Type B pancreatic cell (in vitro differentiated cells): ENCODE results near the gene FAM43B. TPM values are rescaled to one million over a fixed set of nuclear protein-coding genes. Genes with fewer than 3 reads are reported as not detected.

Source experiments
- DNase-seq: peaks from one replicate; pipeline ENCODE4 v3.0.0; 2021; ENCODE audit warnings: mixed read lengths; ENCODE audit not compliant: unreplicated experiment; ENCODE audit errors: extremely low spot score
- H3K27ac Mint-ChIP-seq: 2 replicates; pipeline ENCODE4 v1.8.0; 2021; ENCODE audit warnings: mild to moderate bottlenecking, mixed read lengths
- H3K27me3 Mint-ChIP-seq: 2 replicates; pipeline ENCODE4 v1.8.0; 2021; ENCODE audit warnings: mixed read lengths
- H3K36me3 Mint-ChIP-seq: 2 replicates; pipeline ENCODE4 v1.8.0; 2021; ENCODE audit warnings: mixed read lengths
- H3K4me1 Mint-ChIP-seq: one replicate; pipeline ENCODE4 v1.8.0; 2021; ENCODE audit warnings: mixed read lengths; ENCODE audit not compliant: unreplicated experiment
- H3K4me3 Mint-ChIP-seq: 2 replicates; pipeline ENCODE4 v1.8.0; 2021; ENCODE audit warnings: mild to moderate bottlenecking, mixed read lengths
- H3K9me3 Mint-ChIP-seq: 2 replicates; pipeline ENCODE4 v1.8.0; 2021; ENCODE audit warnings: mixed read lengths
- total RNA-seq: library from RNA; stranded (reverse); gene quantifications from 2 replicates; pipeline ENCODE4 v1.2.1, GENCODE V29; 2021; ENCODE audit warnings: low replicate concordance
- TF ChIP-seq, protein P1 (sequence below): fragments of 200-600 bp; sonication (generic); conservative IDR thresholded peaks from 2 replicates; pipeline ENCODE4 v1.5.0; 2021; ENCODE audit warnings: antibody characterized with exemption, mild to moderate bottlenecking

Gene FAM43B
- total RNA-seq, 1 donor from 2014 or later = 1.3 TPM

DNA sequence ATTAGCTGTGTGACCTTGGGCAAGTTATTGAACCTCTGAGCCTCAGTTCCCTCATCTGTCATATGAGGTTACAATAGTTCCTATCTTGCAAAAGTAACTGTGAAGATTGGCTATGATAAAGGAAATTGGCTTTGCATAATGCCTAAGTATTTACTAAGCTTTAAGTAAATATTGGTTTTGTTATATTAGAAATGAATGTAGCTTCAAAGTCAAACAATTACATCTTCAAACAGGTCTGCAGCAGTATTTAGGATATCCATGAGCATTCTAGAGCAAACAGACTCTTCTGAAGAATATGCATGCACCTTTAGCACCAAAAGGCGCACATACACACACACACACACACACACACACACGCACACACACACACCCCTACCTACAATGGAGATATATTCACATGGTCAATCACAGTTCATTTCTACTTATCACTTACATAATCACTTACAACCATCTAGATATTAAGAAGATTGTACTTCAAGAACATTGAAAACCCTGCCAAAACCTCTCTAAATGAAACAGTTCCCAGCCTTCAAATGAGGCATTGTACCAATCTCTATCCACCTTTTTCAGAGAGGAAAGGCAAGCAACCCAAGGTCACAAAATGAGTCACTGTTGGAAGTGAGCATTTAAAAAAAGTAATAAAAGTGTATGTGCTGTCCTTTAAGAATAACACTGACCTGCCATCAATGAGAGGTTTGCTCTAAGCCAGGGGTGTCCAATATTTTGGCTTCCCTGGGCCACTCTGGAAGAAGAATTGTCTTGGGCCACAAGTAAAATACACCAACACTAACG, 13.4 kb upstream of the FAM43B start:
- H3K4me3 Mint-ChIP-seq = no peak overlapping the region
- TF ChIP-seq, protein P1, sequence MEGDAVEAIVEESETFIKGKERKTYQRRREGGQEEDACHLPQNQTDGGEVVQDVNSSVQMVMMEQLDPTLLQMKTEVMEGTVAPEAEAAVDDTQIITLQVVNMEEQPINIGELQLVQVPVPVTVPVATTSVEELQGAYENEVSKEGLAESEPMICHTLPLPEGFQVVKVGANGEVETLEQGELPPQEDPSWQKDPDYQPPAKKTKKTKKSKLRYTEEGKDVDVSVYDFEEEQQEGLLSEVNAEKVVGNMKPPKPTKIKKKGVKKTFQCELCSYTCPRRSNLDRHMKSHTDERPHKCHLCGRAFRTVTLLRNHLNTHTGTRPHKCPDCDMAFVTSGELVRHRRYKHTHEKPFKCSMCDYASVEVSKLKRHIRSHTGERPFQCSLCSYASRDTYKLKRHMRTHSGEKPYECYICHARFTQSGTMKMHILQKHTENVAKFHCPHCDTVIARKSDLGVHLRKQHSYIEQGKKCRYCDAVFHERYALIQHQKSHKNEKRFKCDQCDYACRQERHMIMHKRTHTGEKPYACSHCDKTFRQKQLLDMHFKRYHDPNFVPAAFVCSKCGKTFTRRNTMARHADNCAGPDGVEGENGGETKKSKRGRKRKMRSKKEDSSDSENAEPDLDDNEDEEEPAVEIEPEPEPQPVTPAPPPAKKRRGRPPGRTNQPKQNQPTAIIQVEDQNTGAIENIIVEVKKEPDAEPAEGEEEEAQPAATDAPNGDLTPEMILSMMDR = no peak
- H3K27me3 Mint-ChIP-seq = peaks cover 82% of the 10 kb centered on the region
- no peaks in the 10 kb centered on the region for H3K36me3 Mint-ChIP-seq
- no peak overlapping the region for H3K27ac Mint-ChIP-seq
- peaks cover 1% of the 10 kb centered on the region for H3K4me1 Mint-ChIP-seq
- no peak for DNase-seq
- no peaks in the 10 kb centered on the region for H3K9me3 Mint-ChIP-seq

DNA sequence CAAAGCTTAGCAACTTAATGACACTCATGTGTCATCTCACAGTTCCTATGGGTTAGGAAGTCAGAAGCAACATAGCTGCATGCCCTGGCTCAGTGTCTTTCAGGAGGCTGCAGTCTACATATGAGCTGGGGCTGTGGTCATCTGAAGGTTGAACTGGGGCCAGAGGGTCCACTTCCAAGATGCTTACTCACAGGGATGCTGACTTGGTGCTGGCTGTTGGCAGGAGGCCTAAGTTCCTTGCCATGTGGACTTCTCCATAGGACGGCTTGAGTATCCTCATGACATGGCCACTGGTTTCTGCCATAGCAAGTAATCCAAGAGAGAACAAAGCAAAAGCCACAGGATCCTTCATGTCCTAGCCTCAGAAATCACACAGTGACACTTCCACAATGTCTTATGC, 12.1 kb upstream of the FAM43B start:
- Mint-ChIP-seq H3K27ac (no peak overlapping the region), H3K27me3 (peaks cover 78% of the 10 kb centered on the region), H3K4me1 (no peaks in the 10 kb centered on the region), H3K36me3 (no peaks in the 10 kb centered on the region), H3K4me3 (no peak overlapping the region), H3K9me3 (no peaks in the 10 kb centered on the region)
- DNase-seq = no peak
- TF ChIP-seq, protein P1 = no peak

DNA sequence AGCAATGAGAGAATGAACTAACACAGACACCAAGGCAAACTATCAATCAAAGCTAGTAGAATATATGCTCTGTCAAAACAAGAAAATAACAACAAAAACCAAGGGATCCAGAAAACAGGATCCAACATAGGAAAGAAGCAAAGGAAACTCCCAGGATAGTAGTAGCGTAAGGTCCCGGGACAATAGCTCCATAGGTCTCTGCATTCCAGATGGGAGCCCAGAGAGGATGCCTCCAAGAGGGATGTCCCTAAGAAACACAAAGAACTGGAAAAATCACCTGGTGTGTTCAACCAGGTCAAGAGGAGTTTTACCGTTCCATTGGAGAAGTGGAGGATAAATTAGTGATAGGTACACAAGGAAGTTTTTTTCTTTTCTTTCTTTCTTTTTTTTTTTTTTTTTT, 5.7 kb upstream of the FAM43B start:
- TF ChIP-seq, protein P1 = no peak
- H3K27ac Mint-ChIP-seq = no peak overlapping the region
- peaks cover 71% of the 10 kb centered on the region for H3K27me3 Mint-ChIP-seq
- no peaks in the 10 kb centered on the region for H3K9me3 Mint-ChIP-seq
- H3K4me3 Mint-ChIP-seq = no peak overlapping the region
- H3K4me1 Mint-ChIP-seq = peaks cover 6% of the 10 kb centered on the region
- DNase-seq = no peak
- H3K36me3 Mint-ChIP-seq = no peaks in the 10 kb centered on the region

DNA sequence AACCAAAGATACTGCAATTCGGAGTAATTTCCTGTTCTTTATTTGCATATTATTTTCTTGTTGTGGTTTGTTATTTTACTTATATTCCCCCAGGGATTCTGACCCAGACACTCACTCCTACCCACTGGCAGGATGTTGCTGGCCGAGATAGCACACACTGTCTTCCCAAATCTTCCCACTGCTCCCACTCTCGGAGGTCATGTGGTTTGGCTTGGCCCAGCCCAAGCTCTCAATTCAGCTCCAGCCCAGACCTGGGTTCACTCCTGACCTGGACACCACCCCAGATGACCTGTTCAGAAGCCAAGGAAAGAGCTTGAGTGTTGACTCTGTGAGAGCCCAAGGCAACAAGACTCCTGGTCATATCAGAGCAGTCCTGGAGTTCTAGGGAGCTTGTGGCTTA, 1.2 kb upstream of the FAM43B start:
- Mint-ChIP-seq H3K36me3 (no peaks in the 10 kb centered on the region), H3K27ac (no peak overlapping the region), H3K27me3 (peaks cover 48% of the 10 kb centered on the region), H3K9me3 (no peaks in the 10 kb centered on the region), H3K4me1 (peaks cover 6% of the 10 kb centered on the region), H3K4me3 (peak overlapping the region; percentile 29)
- TF ChIP-seq, protein P1 = no peak
- no peak for DNase-seq

DNA sequence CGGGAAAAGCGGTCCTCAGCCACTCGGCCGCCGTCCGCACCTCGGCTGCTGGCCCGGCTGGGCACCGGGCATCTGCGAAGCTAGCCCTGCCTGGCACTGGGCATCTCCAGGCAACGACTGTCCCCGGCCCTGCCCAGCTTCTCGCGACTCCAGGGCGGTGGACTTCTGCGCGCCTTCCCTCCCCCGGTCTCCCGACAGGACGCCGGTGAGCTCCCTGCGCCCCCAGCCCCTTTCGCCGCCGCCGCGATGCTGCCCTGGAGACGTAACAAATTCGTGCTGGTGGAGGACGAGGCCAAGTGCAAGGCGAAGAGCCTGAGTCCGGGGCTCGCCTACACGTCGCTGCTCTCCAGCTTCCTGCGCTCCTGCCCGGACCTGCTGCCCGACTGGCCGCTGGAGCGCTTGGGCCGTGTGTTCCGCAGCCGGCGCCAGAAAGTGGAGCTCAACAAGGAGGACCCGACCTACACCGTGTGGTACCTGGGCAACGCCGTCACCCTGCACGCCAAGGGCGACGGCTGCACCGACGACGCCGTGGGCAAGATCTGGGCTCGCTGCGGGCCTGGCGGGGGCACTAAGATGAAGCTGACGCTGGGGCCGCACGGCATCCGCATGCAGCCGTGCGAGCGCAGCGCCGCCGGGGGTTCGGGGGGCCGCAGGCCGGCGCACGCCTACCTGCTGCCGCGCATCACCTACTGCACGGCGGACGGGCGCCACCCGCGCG, 514 bp downstream of the FAM43B start:
- Mint-ChIP-seq H3K4me1 (peaks cover 6% of the 10 kb centered on the region), H3K9me3 (no peaks in the 10 kb centered on the region), H3K4me3 (peak overlapping the region; percentile 75), H3K27me3 (peaks cover 36% of the 10 kb centered on the region), H3K27ac (no peak overlapping the region), H3K36me3 (no peaks in the 10 kb centered on the region)
- no peak for DNase-seq
- TF ChIP-seq, protein P1 = no peak
